HCT116 (cell line): Measurements from ENCODE around the gene PREX1. TPM values are rescaled to one million over a fixed set of nuclear protein-coding genes. Genes with fewer than 3 reads are reported as not detected.

Source experiments
- ATAC-seq: fragments of 200-7000 bp; cut with Tn5 transposase; 2 replicates; pipeline ENCODE4 v1.9.1; 2020; ENCODE audit warnings: mild to moderate bottlenecking, moderate library complexity
- BruUV-seq: library from RNA; stranded (reverse); fragments of 400-500 nt; replicated peaks from 2 replicates; lab custom pipeline; 2021; lab: Mats Ljungman, UMichigan
- CTCF ChIA-PET: fragments of 300-600 bp; sonication (Branson Sonifier 250); formaldehyde crosslinking; loops from one replicate; lab custom pipeline; 2021; ENCODE audit warnings: antibody characterized with exemption; lab: Charles Lee
- POLR2A ChIA-PET: fragments of 300-600, 350-600 bp; sonication (Branson Sonifier 250); formaldehyde crosslinking; loops from one replicate; lab custom pipeline; 2021; ENCODE audit warnings: antibody characterized with exemption; lab: Charles Lee
- RAD21 ChIA-PET, 2 experiments: fragments of 300-600 bp; sonication (Branson Sonifier 250); formaldehyde crosslinking; loops; one replicate each; lab custom pipeline; 2023; ENCODE audit warnings: low total read pairs in 2 of 2; ENCODE audit not compliant: uncharacterized antibody in 2 of 2, unreplicated experiment in 2 of 2, low non-redundant PET in 1 of 2; lab: Charles Lee
- DNase-seq: peaks from one replicate; pipeline ENCODE4 v3.0.0-alpha.2; 2010; ENCODE audit warnings: low read depth, low spot score
- H2AFZ ChIP-seq: fragments of 200-600 bp; shearing (Covaris generic), sonication (generic); 2 replicates; pipeline ENCODE4 v1.6.1; 2017; ENCODE audit warnings: low read depth, mixed run types, mixed read lengths, antibody characterized with exemption, low read length; ENCODE audit not compliant: poor library complexity, severe bottlenecking
- H3K27ac ChIP-seq: 2 replicates; pipeline ENCODE4 v1.5.1; 2012; ENCODE audit warnings: low read depth, low read length
- H3K27me3 ChIP-seq: fragments of 200-600 bp; sonication (generic); 2 replicates; pipeline ENCODE4 v1.6.1; 2016; ENCODE audit warnings: mixed run types, low read length, mixed read lengths; ENCODE audit not compliant: insufficient read depth
- H3K36me3 ChIP-seq, 2 experiments: fragments of 200-500 bp in 1 of 2; fragments of 200-600 bp in 1 of 2; sonication (Bioruptor generic) in 1 of 2; sonication (generic) in 1 of 2; 2 replicates each; pipeline versions ENCODE4 v1.5.1 to v1.6.1; 2014 to 2016; ENCODE audit warnings: low read length in 2 of 2, inconsistent platforms in 1 of 2, mixed read lengths in 1 of 2, mixed run types in 1 of 2; ENCODE audit not compliant: insufficient read depth in 2 of 2, control insufficient read depth in 1 of 2
- H3K4me1 ChIP-seq, 2 experiments: fragments of 200-600 bp in 1 of 2; sonication (generic) in 1 of 2; 2 replicates each; pipeline versions ENCODE4 v1.5.1 to v1.6.1; 2012 to 2017; ENCODE audit warnings: low read length in 2 of 2, inconsistent platforms in 1 of 2, mild to moderate bottlenecking in 1 of 2, mixed read lengths in 1 of 2, mixed run types in 1 of 2, moderate library complexity in 1 of 2; ENCODE audit not compliant: insufficient read depth in 2 of 2, control insufficient read depth in 1 of 2
- H3K4me2 ChIP-seq: fragments of 200-600 bp; sonication (generic); 2 replicates; pipeline ENCODE4 v1.6.1; 2017; ENCODE audit warnings: mixed run types, low read length, mixed read lengths
- H3K4me3 ChIP-seq, 2 experiments: fragments of 200-600 bp in 1 of 2; sonication (generic) in 1 of 2; replicated peaks in 1 of 2; 2 replicates each; pipeline ENCODE4 v1.5.1; 2011 to 2016; ENCODE audit warnings: low read length in 2 of 2, control low read depth in 1 of 2, low read depth in 1 of 2, mild to moderate bottlenecking in 1 of 2, mixed read lengths in 1 of 2, mixed run types in 1 of 2
- H3K79me2 ChIP-seq: fragments of 200-600 bp; sonication (generic); 2 replicates; pipeline ENCODE4 v1.6.1; 2017; ENCODE audit warnings: mild to moderate bottlenecking, mixed run types, low read length, moderate library complexity, mixed read lengths; ENCODE audit not compliant: insufficient read depth
- H3K9ac ChIP-seq: fragments of 200-600 bp; sonication (generic); 2 replicates; pipeline ENCODE4 v1.6.1; 2016; ENCODE audit warnings: low read length, mixed read lengths
- H3K9me2 ChIP-seq: fragments of 200-600 bp; sonication (generic), shearing (Covaris generic); 2 replicates; pipeline ENCODE4 v1.6.1; 2017; ENCODE audit warnings: mixed run types, mild to moderate bottlenecking, moderate library complexity; ENCODE audit not compliant: insufficient read depth
- H3K9me3 ChIP-seq, 2 experiments: fragments of 200-500 bp in 1 of 2; fragments of 200-600 bp in 1 of 2; sonication (Bioruptor generic) in 1 of 2; sonication (generic) in 1 of 2; 2 replicates each; pipeline ENCODE4 v1.6.1; 2014 to 2017; ENCODE audit warnings: low read length in 2 of 2, mixed read lengths in 2 of 2, inconsistent platforms in 1 of 2, low read depth in 1 of 2, mild to moderate bottlenecking in 1 of 2, mixed run types in 1 of 2, moderate library complexity in 1 of 2; ENCODE audit not compliant: control insufficient read depth in 1 of 2, insufficient read depth in 1 of 2
- H4K20me1 ChIP-seq: fragments of 200-600 bp; sonication (generic), shearing (Covaris generic); 2 replicates; pipeline ENCODE4 v1.6.1; 2017; ENCODE audit warnings: mixed run types, mild to moderate bottlenecking, moderate library complexity; ENCODE audit not compliant: insufficient read depth
- ATF3 ChIP-seq: IDR thresholded peaks from 2 replicates; pipeline ENCODE4 v1.6.1; 2012
- CBX3 ChIP-seq: IDR thresholded peaks from 2 replicates; pipeline ENCODE4 v1.6.1; 2012; ENCODE audit warnings: low read depth
- CTCF ChIP-seq, 3 experiments: fragments of 200-600 bp in 1 of 3; sonication (generic) in 1 of 3; IDR thresholded peaks in 2 of 3; conservative IDR thresholded peaks in 1 of 3; 2 replicates each; pipeline ENCODE4 v1.5.1; 2012 to 2017; ENCODE audit warnings: low read depth in 2 of 3, low read length in 2 of 3, antibody characterized with exemption in 1 of 3, borderline replicate concordance in 1 of 3, control low read depth in 1 of 3, mild to moderate bottlenecking in 1 of 3, mixed read lengths in 1 of 3, mixed run types in 1 of 3, moderate library complexity in 1 of 3; ENCODE audit not compliant: insufficient read depth in 1 of 3
- EGR1 ChIP-seq: IDR thresholded peaks from 2 replicates; pipeline ENCODE4 v1.6.1; 2012; ENCODE audit warnings: low read depth
- ELF1 ChIP-seq: IDR thresholded peaks from 2 replicates; pipeline ENCODE4 v1.6.1; 2012; ENCODE audit warnings: low read depth, borderline replicate concordance
- EZH2phosphoT487 ChIP-seq: fragments of 200-600 bp; IDR thresholded peaks from 2 replicates; pipeline ENCODE4 v1.6.1; 2018; ENCODE audit warnings: antibody characterized with exemption, borderline replicate concordance
- FOSL1 ChIP-seq: IDR thresholded peaks from 2 replicates; pipeline ENCODE4 v1.6.1; 2012; ENCODE audit warnings: low read depth
- MAX ChIP-seq: IDR thresholded peaks from 2 replicates; pipeline ENCODE4 v1.6.1; 2012
- POLR2A ChIP-seq: IDR thresholded peaks from 2 replicates; pipeline ENCODE4 v1.7.0; 2011; ENCODE audit warnings: borderline replicate concordance; ENCODE audit not compliant: insufficient read depth, insufficient read length; ENCODE audit errors: extremely low read depth
- POLR2AphosphoS5 ChIP-seq: IDR thresholded peaks from 2 replicates; pipeline ENCODE4 v1.6.1; 2011; ENCODE audit warnings: mild to moderate bottlenecking, low read depth, low read length, moderate library complexity
- RAD21 ChIP-seq: IDR thresholded peaks from 2 replicates; pipeline ENCODE4 v1.6.1; 2012; ENCODE audit warnings: low read depth, mild to moderate bottlenecking
- REST ChIP-seq: IDR thresholded peaks from 2 replicates; pipeline ENCODE4 v1.6.1; 2012; ENCODE audit warnings: low read depth
- SIN3A ChIP-seq: IDR thresholded peaks from 2 replicates; pipeline ENCODE4 v1.6.1; 2012; ENCODE audit warnings: low read depth
- SP1 ChIP-seq: IDR thresholded peaks from 2 replicates; pipeline ENCODE4 v1.6.1; 2012; ENCODE audit warnings: low read depth
- TCF7L2 ChIP-seq: IDR thresholded peaks from 2 replicates; pipeline ENCODE4 v1.7.0; 2011; ENCODE audit warnings: borderline replicate concordance, inconsistent platforms; ENCODE audit not compliant: insufficient read depth, insufficient read length; ENCODE audit errors: extremely low read depth
- YY1 ChIP-seq: IDR thresholded peaks from 2 replicates; pipeline ENCODE4 v1.6.1; 2011; ENCODE audit warnings: low read length, low read depth, moderate library complexity, mild to moderate bottlenecking; ENCODE audit not compliant: insufficient replicate concordance; ENCODE audit errors: extremely low read depth
- ZBTB33 ChIP-seq: IDR thresholded peaks from 2 replicates; pipeline ENCODE4 v1.6.1; 2011; ENCODE audit warnings: mild to moderate bottlenecking, low read length, moderate library complexity; ENCODE audit not compliant: insufficient replicate concordance; ENCODE audit errors: extremely low read depth
- ZNF274 ChIP-seq: fragments of 200-500 bp; sonication (Bioruptor generic); IDR thresholded peaks from 2 replicates; pipeline ENCODE4 v1.6.1; 2014; ENCODE audit warnings: mild to moderate bottlenecking, low read depth, low read length, inconsistent platforms
- intact Hi-C: fragments of 100-400 bp; cut with micrococcal nuclease; formaldehyde crosslinking; loops from 2 replicates; pipeline ENCODE4 v1.10.0; 2022
- total RNA-seq: library from RNA; stranded (reverse); gene quantifications from one replicate; pipeline ENCODE4 v1.2.1, GENCODE V29; 2021; ENCODE audit not compliant: unreplicated experiment

Gene PREX1
- total RNA-seq, 1 experiment from 2014 or later = 6.1 TPM

GRCh38 chr20:48793776-48794175 lies 34.0 kb downstream of the PREX1 start:
- TF ChIP-seq TCF7L2 (no peak), ZBTB33 (no peak), REST (no peak), ELF1 (no peak), SP1 (no peak), POLR2AphosphoS5 (no peak), EGR1 (no peak), POLR2A (no peak), RAD21 (no peak), FOSL1 (no peak), ZNF274 (no peak), CTCF (IDR thresholded peaks at IDR 0.05 in 2 of 3, conservative IDR thresholded peaks at IDR 0.05 in 1 of 3; ENCODE audit: borderline replicate concordance in 1 of 3, insufficient read depth in 1 of 3, low read depth in 2 of 3, low read length in 2 of 3) (no peak), MAX (no peak), CBX3 (no peak), EZH2phosphoT487 (no peak), YY1 (no peak), SIN3A (no peak), ATF3 (no peak)
- H3K79me2 ChIP-seq = no peaks in the 10 kb centered on the region

More at GRCh38 chr20:48793776-48794175, 34.0 kb downstream of the PREX1 start:
- no TSS peak for BruUV-seq
- H2AFZ ChIP-seq = no peak overlapping the region
- no peaks in the 10 kb centered on the region for H3K36me3 ChIP-seq
- RAD21 ChIA-PET = no interaction called here
- H3K4me2 ChIP-seq = no peak overlapping the region
- H3K4me3 ChIP-seq = no peak overlapping the region
- no peak for DNase-seq
- H3K9ac ChIP-seq = no peak overlapping the region
- H3K27me3 ChIP-seq = peaks cover 3% of the 10 kb centered on the region; the same call in 1 of the 2 replicates
- ATAC-seq = no peak
- H4K20me1 ChIP-seq = no peaks in the 10 kb centered on the region
- intact Hi-C loops = no loop called here
- H3K9me2 ChIP-seq = no peaks in the 10 kb centered on the region
- CTCF ChIA-PET = no interaction called here
- H3K9me3 ChIP-seq = no peaks in the 10 kb centered on the region
- POLR2A ChIA-PET = no interaction called here
- no peak overlapping the region for H3K27ac ChIP-seq
- no peaks in the 10 kb centered on the region for H3K4me1 ChIP-seq
